ENCODE measurements around the gene AAGAB.
"Not testable (repeated sequence)": the region's sequence is repeated elsewhere in the genome, so short reads cannot be mapped to it uniquely, and the experiment has no call there.

The AAGAB gene

GRCh38 chr15:67170143-67170925 lies 84.1 kb downstream of the AAGAB start:
- no peak for DNase-seq

- DNase-seq = no peak
These were observed 85.8 kb downstream of the AAGAB start for GRCh38 chr15:67168694-67169093.

- no peak for DNase-seq
These were observed 87.4 kb downstream of the AAGAB start for GRCh38 chr15:67167091-67167490.

- no peak for DNase-seq
These were observed 88.0 kb downstream of the AAGAB start for GRCh38 chr15:67166280-67167009.

GRCh38 chr15:67165254-67166253 lies 88.9 kb downstream of the AAGAB start:
- DNase-seq = no peak

- no peak for DNase-seq
These were observed 89.6 kb downstream of the AAGAB start for GRCh38 chr15:67164811-67165253.

- DNase-seq = no peak
These were observed 90.1 kb downstream of the AAGAB start for GRCh38 chr15:67164401-67164791.

- no peak for DNase-seq
These were observed 91.3 kb downstream of the AAGAB start for GRCh38 chr15:67163180-67163579.

GRCh38 chr15:67161881-67162280 lies 92.6 kb downstream of the AAGAB start:
- DNase-seq = no peak

GRCh38 chr15:67161412-67161811 lies 93.0 kb downstream of the AAGAB start:
- no peak for DNase-seq

GRCh38 chr15:67158367-67158766 lies 96.1 kb downstream of the AAGAB start:
- no peak for DNase-seq

- DNase-seq = no peak
These were observed 96.8 kb downstream of the AAGAB start for GRCh38 chr15:67157521-67158252.

GRCh38 chr15:67156834-67157233 lies 97.6 kb downstream of the AAGAB start:
- DNase-seq = no peak

GRCh38 chr15:67156426-67156825 lies 98.0 kb downstream of the AAGAB start:
- no peak for DNase-seq

- no peak for DNase-seq
These were observed 100.2 kb downstream of the AAGAB start for GRCh38 chr15:67154249-67154648.

GRCh38 chr15:67153044-67153443 lies 101.4 kb downstream of the AAGAB start:
- DNase-seq = not testable (repeated sequence)

- no peak for DNase-seq
These were observed 102.0 kb downstream of the AAGAB start for GRCh38 chr15:67152429-67152828.

Data from activated CD4-positive, alpha-beta T cell treated with anti-CD3 and anti-CD28 coated beads for 48 hours (primary cell).